RWPE2 (cell line): ENCODE measurements around the gene ARHGAP18.

ENCODE experiments used
- ATAC-seq: fragments of 200-7000 bp; cut with Tn5 transposase; 3 replicates; pipeline ENCODE4 v1.9.1; 2021; ENCODE audit warnings: low read depth
- DNase-seq: peaks from one replicate; pipeline ENCODE4 v3.0.0-alpha.2; 2020; ENCODE audit warnings: low spot score
- H3K27ac ChIP-seq: fragments of 450-650 bp; 2 replicates; pipeline ENCODE4 v1.5.1; 2017; ENCODE audit warnings: mild to moderate bottlenecking; ENCODE audit not compliant: poor library complexity, severe bottlenecking
- H3K27me3 ChIP-seq: fragments of 250-450 bp; sonication (Bioruptor Pico); 2 replicates; pipeline ENCODE4 v1.5.1; 2021; ENCODE audit warnings: mild to moderate bottlenecking, moderate library complexity; ENCODE audit not compliant: insufficient read depth, poor library complexity, severe bottlenecking
- H3K36me3 ChIP-seq: fragments of 250-450 bp; sonication (Bioruptor Pico); 2 replicates; pipeline ENCODE4 v1.5.1; 2020; ENCODE audit warnings: low read depth, mild to moderate bottlenecking, moderate library complexity
- H3K4me1 ChIP-seq: fragments of 250-450 bp; sonication (Bioruptor Pico); 2 replicates; pipeline ENCODE4 v1.5.1; 2021; ENCODE audit warnings: mild to moderate bottlenecking, moderate library complexity; ENCODE audit not compliant: insufficient read depth, poor library complexity, severe bottlenecking
- H3K4me3 ChIP-seq: fragments of 250-450 bp; sonication (Bioruptor Pico); 2 replicates; pipeline ENCODE4 v1.5.1; 2021; ENCODE audit warnings: mild to moderate bottlenecking, moderate library complexity; ENCODE audit not compliant: severe bottlenecking
- H3K9me3 ChIP-seq: fragments of 250-450 bp; sonication (Bioruptor Pico); 2 replicates; pipeline ENCODE4 v1.5.1; 2021; ENCODE audit warnings: mild to moderate bottlenecking, moderate library complexity; ENCODE audit not compliant: severe bottlenecking
- TF ChIP-seq, protein P1 (sequence below): fragments of 450-650 bp; IDR thresholded peaks from one replicate; pipeline ENCODE4 v1.5.1; 2017; ENCODE audit warnings: mild to moderate bottlenecking, moderate library complexity; ENCODE audit not compliant: poor library complexity, severe bottlenecking

ARHGAP18 gene

DNA sequence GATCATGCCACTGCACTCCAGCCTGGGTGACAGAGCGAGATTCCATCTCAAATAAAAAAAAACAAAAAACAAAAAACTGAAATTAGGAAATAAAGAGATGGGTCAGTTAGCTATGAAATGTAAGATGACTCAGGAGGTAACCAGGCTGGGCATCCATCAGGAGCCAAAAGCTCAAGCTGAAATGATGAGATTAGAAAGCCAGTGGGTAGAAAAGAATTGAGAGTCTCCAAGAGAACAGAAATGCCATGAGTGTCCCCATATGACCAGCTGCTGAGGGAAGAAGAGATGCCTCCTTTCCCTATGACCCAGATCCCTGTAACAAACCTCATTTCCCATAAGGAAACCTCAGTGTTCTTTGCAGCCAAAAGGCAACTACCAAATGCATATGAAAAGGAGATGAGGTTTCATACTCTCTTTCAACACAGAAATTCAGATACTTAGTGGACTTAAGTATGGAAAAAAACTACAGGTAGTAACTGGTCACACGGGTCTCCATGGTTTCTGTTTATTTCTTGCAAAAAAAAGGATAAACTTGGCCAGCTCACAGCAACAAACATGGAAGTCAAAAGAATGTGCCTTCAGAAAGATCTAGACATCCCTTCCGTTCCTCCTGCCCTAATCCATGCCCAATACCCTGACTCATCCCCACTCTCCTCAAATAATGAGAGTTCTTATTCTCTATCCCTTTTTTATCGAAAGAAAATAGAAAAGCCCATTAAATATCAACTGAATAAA, 8.1 kb downstream of the ARHGAP18 start:
- TF ChIP-seq, protein P1, sequence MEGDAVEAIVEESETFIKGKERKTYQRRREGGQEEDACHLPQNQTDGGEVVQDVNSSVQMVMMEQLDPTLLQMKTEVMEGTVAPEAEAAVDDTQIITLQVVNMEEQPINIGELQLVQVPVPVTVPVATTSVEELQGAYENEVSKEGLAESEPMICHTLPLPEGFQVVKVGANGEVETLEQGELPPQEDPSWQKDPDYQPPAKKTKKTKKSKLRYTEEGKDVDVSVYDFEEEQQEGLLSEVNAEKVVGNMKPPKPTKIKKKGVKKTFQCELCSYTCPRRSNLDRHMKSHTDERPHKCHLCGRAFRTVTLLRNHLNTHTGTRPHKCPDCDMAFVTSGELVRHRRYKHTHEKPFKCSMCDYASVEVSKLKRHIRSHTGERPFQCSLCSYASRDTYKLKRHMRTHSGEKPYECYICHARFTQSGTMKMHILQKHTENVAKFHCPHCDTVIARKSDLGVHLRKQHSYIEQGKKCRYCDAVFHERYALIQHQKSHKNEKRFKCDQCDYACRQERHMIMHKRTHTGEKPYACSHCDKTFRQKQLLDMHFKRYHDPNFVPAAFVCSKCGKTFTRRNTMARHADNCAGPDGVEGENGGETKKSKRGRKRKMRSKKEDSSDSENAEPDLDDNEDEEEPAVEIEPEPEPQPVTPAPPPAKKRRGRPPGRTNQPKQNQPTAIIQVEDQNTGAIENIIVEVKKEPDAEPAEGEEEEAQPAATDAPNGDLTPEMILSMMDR = no peak
- H3K4me3 ChIP-seq = no peak overlapping the region
- H3K36me3 ChIP-seq = peaks cover 38% of the 10 kb centered on the region
- H3K27me3 ChIP-seq = no peaks in the 10 kb centered on the region
- no peaks in the 10 kb centered on the region for H3K9me3 ChIP-seq
- ATAC-seq (peak; percentile 24; the same call in 1 of the 3 replicates), DNase-seq (no peak)
- peaks cover 44% of the 10 kb centered on the region for H3K4me1 ChIP-seq
- H3K27ac ChIP-seq = peak overlapping the region; percentile 96

DNA sequence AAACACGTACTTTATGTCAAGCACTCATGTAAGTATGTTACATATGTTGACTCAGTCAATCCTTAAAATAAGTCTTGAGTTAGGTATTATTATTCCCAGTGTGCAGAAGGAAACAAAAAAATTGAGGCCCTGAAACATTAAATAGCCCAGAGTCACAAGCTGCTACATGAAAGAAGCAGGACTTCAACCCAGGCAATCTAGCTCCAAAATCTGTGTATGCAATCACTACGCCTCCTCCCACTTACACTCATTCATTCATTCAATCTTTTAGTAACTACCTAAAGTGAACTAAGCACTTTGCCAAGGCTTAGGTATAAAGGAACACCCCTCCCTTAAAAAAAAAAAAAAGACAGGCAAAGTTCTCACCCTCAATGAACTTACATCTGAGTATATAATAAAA, 9.3 kb downstream of the ARHGAP18 start:
- Histone ChIP-seq H3K36me3 (peaks cover 28% of the 10 kb centered on the region), H3K4me1 (peaks cover 57% of the 10 kb centered on the region), H3K9me3 (no peaks in the 10 kb centered on the region), H3K4me3 (no peak overlapping the region), H3K27me3 (no peaks in the 10 kb centered on the region), H3K27ac (peak overlapping the region; percentile 96)
- DNase-seq = no peak
- TF ChIP-seq, protein P1 = no peak
- ATAC-seq = no peak

DNA sequence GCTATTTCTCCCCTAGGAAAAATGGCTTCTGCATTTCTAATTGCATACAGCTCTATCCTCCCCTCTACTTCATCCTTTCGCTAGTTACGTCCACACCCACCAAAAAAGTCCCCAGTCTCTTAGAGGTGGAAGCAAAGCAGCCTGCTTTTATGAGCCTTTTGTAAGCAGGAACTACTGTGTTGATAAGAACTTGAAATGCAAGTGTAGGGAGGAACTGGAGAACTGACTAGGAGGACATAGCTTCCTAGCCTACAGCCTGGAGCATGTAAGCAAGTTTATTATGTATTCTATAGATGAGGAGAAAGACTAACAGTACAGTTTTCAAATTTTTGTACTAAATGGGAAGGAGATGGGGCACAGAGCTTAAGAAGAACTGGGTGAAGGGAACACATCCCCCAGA, 10.3 kb downstream of the ARHGAP18 start:
- TF ChIP-seq, protein P1 = no peak
- peaks cover 23% of the 10 kb centered on the region for H3K36me3 ChIP-seq
- H3K4me1 ChIP-seq = peaks cover 63% of the 10 kb centered on the region

DNA sequence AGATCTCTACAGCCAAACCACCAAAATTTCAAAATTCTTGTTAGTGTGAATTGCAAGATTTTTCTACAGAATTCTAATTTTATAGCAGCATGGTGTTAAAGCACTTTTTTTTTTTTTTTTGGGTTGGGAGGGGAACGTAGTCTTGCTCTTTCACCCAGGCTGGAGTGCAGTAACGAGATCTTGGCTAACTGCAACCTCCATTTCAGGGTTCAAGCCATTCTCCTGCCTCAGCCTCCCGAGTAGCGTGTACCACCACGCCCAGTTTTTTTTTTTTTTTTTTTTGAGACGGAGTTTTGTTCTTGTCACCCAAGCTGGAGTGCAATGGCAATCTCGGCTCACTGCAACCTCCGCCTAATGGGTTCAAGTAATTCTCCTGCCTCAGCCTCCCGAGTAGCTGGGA, 11.5 kb downstream of the ARHGAP18 start:
- H3K4me3 ChIP-seq = no peak overlapping the region
- DNase-seq (no peak), ATAC-seq (no peak)
- peaks cover 63% of the 10 kb centered on the region for H3K4me1 ChIP-seq
- peak overlapping the region; percentile 96 for H3K27ac ChIP-seq
- no peaks in the 10 kb centered on the region for H3K9me3 ChIP-seq
- H3K27me3 ChIP-seq = no peaks in the 10 kb centered on the region
- H3K36me3 ChIP-seq = peaks cover 24% of the 10 kb centered on the region
- TF ChIP-seq, protein P1 = no peak

More for the DNA sequence above, 10.3 kb downstream of the ARHGAP18 start:
- no peak overlapping the region for H3K4me3 ChIP-seq
- H3K27me3 ChIP-seq = no peaks in the 10 kb centered on the region
- no peaks in the 10 kb centered on the region for H3K9me3 ChIP-seq
- peak overlapping the region; percentile 96 for H3K27ac ChIP-seq
- DNase-seq = no peak
- ATAC-seq = no peak

DNA sequence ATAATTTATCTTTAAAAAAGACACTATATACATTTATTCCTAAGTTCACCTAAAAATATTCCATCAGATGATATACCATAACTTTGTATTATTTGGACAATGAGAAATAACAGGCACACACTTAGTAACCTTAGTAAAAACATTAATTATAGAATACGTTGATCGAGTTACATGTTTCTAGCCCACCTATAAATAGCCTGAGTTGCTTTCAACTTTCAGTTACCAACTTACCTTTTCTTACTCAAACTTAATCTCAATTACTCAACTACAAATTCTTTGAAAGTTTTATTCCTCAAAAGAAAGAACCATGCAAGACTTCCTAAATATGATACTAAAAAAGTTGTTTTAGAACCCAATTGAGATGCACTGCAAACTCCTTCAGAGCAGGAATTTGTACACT, 12.2 kb downstream of the ARHGAP18 start:
- TF ChIP-seq, protein P1 = no peak
- no peak for DNase-seq
- no peak overlapping the region for H3K4me3 ChIP-seq
- no peak for ATAC-seq
- H3K4me1 ChIP-seq = peaks cover 63% of the 10 kb centered on the region
- H3K9me3 ChIP-seq = no peaks in the 10 kb centered on the region
- H3K27ac ChIP-seq = peak overlapping the region; percentile 96
- H3K27me3 ChIP-seq = no peaks in the 10 kb centered on the region
- peaks cover 19% of the 10 kb centered on the region for H3K36me3 ChIP-seq
